HG03097 (cell line): ENCODE data around the gene TCERG1L.
"Not testable (repeated sequence)": the region's sequence is repeated elsewhere in the genome, so short reads cannot be mapped to it uniquely, and the experiment has no call there.

Experiments used
- ATAC-seq: cut with Tn5 transposase; IDR thresholded peaks from one replicate; pipeline ENCODE4 v1.9.1; 2021; ENCODE audit not compliant: unreplicated experiment, low FRiP score

Gene TCERG1L

GRCh38 chr10:131115801-131116200, 195.7 kb downstream of the TCERG1L start:
- no peak for ATAC-seq

GRCh38 chr10:131115321-131115720, 196.2 kb downstream of the TCERG1L start:
- no peak for ATAC-seq

- ATAC-seq: no peak
These were observed 196.7 kb downstream of the TCERG1L start for GRCh38 chr10:131114846-131115245.

GRCh38 chr10:131113709-131114291, 197.7 kb downstream of the TCERG1L start:
- ATAC-seq: no peak

- no peak for ATAC-seq
These were observed 198.4 kb downstream of the TCERG1L start for GRCh38 chr10:131113165-131113564.

DNA sequence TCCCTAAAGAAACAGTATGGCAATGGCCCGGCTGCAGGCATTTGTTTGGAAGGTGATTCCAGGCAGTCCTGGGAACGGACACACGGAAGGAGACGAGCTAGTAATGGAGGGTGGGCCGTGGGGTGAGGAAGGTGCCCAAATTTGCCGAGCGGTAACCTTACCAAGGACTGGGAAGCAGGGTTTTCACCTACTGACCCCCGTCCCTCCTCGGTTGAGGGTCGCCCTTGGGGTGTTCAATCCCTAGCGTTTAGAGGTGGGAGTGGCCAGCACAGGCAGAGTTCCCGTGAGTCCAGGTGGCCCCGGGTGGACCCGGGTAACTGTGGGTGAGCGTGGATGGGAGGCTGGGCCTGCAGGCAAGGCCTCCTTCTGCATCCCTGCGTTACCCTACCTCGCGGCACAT, 198.8 kb downstream of the TCERG1L start:
- no peak for ATAC-seq

GRCh38 chr10:131111471-131112080, 199.9 kb downstream of the TCERG1L start:
- ATAC-seq: no peak

DNA sequence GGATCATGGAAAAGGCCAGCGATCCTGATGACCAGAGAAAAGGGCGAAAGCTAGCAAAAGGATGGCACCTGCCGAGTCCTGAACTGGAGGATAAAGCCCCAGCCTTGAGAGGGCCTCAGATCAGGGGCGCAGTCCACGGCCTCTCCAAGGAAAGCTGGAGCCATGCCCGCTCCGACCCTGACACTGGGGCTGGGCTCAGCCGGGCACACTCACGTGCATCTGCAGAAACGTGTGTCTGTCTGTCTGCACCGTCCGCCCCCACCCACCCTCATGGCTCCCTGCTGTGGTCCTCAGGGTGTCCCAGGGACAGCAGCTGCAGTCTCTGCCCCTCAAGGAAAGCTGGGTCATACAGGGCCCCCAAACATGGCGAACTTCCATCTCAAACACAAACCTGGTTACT, 200.5 kb downstream of the TCERG1L start:
- no peak for ATAC-seq

DNA sequence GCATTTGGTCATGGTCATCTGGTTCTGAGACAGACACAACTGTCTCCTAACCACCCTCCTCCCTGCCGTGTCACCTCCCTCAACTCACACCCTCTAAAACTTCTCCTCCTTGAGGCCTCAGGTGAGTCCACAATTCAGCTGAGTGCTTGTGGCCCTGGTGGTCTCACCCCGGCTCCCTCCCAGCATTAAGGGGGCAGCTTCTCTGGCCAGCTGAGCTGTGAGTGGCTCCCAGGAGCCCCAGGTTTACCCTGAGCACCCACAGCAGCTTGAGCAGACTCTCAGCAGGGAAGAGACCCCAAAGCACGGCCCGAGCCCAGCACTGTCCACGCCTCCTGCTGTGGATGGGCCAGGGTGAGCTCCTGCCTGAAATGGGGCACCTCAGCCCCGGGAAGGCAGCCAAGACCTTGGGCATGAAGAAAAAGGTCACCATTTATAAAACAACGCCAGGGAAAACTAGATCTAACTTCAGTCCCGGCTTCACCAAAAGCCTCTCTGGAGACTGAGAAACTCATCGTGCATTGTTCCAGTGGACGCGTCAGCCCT, 201.2 kb downstream of the TCERG1L start:
- no peak for ATAC-seq

DNA sequence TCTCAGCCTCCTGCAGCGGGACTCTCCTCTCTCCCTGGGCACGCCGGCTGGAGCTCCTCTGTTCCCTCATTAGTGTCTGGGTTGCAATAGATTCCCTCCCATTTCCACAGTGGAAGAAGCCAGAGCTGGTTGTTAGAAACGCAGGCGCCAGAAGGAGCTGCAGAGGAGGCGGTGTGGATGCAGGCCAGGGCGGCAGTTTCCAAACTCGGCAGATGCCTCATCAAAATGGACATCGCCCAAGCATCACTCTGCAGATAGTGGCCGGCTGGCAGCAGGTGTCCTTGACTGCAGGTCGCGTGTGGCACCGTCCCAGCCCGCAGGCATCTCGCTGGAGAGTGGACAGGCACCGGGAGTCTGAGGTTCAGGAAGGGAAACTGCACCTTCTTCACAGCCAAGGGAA, 201.8 kb downstream of the TCERG1L start:
- ATAC-seq: no peak

DNA sequence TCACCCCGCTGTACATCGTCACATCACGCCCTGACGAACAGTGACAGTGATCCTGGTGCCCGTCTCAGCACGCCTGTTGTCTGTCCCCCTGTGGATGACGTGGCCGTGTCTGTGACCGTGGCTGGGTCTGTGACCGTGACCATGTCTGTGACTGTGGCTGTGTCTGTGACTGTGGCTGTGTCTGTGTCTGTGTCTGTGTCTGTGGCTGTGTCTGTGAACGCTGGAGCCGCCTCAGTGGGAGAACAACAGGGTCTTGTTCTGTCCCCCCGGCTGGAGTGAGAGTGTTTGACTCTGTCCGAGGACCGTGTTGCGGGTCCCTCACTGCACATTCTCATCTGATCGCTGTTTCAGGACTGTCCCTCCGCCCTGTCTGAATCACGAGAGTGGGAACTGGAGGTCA, 202.2 kb downstream of the TCERG1L start:
- no peak for ATAC-seq

DNA sequence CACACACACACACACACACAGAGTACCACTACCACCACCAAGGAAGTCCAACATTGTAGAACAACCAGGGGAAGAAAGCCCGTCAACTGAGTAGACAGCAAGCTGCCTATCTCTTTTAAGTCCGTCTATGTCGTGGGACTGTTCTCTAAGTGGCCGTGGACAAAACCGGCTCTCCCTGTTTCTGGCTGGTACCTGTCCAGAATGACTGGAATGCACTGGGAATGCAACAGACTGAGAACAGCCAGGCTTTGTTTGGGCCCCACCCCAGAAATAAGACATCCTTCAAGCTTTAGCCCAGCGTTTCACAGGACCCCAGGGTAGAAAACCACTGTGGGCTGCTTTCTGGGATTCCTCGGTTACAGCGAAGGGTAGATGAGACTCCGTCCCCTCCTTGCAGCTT, 203.6 kb downstream of the TCERG1L start:
- ATAC-seq: no peak

DNA sequence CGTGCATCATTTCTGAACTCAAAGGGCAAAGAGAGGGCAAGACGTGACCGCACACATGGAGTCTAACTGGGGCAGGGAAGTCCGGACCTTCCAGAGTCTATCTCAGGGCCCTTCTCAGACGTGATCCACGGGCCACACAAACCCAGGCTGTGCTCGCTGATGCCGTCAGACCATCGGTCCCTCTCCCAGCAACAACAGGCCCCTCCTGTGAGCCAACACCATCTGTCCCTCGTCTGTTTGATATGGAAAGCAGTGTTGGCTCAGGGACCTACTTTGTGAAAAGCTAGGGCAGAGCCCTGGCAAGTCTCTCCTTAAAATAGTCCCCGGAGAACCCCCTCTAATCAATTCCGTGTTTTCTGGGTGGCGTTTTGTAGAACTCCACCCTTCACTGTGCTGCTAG, 208.8 kb downstream of the TCERG1L start:
- ATAC-seq: no peak

DNA sequence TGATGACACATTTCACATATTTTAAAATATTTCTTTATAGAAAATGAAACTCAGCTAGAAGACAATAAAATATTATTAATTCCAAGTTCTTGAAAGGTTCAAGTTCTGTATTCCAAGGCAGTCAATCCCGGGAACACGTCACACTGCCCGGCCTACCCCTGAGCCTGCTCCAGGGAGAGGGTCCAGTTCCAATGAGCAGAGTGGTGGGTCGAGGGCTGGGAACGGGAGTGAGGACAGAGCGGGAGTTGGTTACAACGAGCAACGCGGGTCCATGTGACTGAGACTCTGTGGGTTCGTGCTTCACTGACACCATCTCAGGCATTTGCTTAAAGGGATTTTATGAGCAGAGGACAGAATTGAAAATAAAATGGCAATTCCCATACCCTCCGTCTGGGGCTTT, 209.4 kb downstream of the TCERG1L start:
- ATAC-seq: no peak

DNA sequence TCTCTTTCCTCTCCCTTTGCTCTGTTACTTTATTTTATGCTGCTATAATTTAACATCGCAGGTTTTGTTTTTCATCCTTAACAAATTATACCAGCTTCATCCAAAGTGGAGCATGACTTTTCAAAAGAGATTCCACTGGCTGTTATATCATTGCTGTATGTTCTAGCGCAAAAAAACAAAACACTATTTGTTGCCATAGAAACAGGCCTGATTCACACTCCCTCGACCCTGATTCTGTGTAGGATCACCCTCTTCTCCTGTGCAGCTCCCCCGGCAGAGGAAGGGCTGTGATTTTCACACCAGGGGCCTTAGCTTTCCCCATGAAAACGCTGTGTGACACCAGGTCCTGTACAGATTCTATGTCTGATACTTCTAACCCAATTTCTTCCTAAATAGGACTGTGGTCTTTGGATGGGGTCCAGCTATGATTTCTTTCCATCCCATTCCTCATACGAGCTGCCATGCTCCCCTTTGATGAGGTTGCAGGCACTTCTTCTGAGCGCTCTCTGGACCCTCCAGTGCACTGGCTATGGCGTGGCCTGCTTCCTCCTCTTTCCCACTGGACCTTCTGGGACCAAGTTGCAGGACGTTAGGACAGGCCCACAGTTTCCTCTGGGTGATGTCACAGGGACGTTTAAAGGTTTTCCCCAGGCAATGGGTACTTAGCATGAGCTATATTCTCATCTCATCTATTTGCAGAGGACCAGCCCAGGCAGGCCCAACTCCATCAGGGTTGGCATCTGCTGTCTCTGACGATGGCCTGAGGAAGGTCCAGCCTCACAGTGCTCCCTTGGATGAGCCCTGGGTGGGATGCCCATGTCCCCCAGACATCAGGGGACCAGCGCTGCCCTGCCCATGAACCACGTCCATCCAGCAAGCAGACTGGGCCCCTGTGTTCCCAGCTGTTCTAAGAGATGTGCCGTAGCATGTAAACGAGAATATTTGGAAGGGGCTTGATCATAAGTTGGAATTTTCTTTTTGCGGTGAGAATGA, 210.8 kb downstream of the TCERG1L start:
- not testable (repeated sequence) for ATAC-seq

DNA sequence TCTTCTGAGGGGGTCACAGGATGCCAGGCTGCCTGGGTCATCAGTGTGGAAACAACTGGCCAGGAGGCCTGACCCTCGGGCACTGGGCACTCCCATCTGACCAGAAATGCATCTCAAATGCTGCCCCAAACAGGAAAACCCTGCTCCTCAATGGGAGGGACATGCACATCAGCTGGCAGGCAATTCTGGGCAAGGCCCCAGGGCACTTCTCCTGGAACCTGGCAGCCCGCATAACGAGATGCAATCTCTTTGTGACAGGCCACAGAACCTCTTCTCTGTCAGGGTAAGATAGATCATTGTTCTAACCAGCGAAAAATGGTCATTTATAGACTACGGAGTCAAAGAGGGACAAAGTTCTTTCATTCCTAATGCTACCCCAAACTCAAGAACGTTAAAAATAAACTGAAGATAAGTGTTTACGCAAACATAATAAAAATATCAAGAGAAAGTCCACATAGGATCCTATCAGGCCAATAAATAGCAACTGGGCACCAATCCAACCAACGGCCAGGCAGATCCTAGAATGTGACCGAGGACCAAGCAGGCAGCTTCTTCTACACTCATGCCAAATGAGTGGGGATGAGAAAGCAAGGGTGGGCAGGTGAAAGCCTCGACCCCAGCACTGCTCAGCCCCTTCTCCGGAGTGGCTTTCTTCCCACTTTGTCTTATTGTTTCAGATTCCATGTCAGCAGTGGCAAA, 212.3 kb downstream of the TCERG1L start:
- ATAC-seq: no peak

GRCh38 chr10:131098416-131098952, 213.0 kb downstream of the TCERG1L start:
- no peak for ATAC-seq

DNA sequence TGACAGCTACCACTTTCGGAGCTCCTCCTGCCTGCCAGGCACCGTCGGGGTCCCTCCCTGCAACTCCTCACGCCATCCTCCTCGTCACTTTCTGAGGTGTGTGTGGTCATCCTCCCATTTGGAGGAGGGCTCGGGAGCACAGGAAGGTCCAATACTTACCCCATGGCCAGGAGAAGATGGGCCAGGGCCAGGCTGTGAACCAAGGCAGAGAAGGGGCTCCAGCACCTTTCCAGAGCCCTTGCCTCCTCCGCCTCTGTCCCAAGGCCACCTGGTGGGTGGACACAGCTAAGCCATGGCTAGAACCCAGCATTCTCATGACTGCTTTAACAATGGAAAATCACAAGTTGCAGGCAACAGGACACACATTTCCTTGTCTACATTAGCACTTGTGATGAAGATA, 215.5 kb downstream of the TCERG1L start:
- ATAC-seq: no peak

DNA sequence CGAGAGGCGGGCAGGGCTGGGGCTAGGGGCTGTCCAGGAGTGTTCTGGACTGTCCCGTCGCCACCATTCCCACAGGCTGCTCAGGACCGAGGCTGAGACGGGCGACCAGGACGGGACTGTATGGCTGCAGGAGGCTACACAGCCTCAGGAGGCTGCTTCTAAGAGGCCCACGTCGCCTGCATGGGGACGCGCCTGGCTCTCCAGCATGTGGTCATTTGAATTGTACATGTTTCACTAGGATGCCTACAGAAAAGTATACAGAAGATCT, 216.3 kb downstream of the TCERG1L start:
- no peak for ATAC-seq

- no peak for ATAC-seq
These were observed 216.8 kb downstream of the TCERG1L start for GRCh38 chr10:131094527-131095312.
